Measurements from ENCODE around the gene NISCH. TPM values are rescaled to one million over a fixed set of nuclear protein-coding genes. Genes with fewer than 3 reads are reported as not detected.

Gene NISCH
- total RNA-seq, 1 experiment from 2014 or later: 48.6 TPM

DNA sequence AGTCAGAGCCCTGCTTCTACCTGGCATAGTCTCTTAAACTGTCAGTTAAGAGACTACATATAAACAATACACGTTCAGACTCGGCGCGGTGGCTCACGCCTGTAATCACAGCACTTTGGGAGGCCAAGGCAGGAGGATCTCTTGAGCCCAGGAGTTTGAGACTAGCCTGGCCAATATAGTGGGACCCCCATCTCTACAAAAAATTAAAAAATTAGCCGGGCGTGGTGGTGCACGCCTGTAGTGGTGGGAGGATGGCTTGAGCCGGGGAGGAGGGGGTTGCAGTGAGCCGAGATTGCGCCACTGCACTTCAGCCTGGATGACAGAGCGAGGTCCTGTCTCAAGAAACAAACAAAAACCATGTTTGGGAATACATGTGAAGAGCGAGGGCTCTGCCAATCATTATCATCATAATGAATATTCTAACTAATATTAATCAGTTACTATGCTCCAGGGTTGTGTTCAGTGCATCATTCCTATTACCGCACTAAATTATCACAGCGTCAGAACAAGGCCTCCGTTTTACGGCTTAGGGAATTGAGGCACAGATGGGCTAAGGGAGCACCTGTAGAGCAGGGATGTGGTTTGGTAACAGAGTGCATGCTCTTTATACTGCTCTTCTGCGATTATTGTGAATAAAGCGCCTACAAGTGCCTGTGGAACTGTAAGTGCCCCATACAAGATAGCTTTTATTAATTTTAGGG lies 80.2 kb downstream of the NISCH start:
- ChIA-PET CTCF (interaction anchor here (0.6 kb wide), 1 partner anchor 38 kb away, joined by 5 read pairs; no protein-coding TSS in a partner anchor), POLR2A (ENCODE audit: low non-redundant PET) (interaction anchor here (0.5 kb wide), 1 partner anchor 194 kb away, joined by 10 read pairs; no protein-coding TSS in a partner anchor)
- Histone ChIP-seq H3K36me3 (ENCODE audit: insufficient read depth, low read length, poor library complexity, severe bottlenecking) (no peaks in the 10 kb centered on the region), H3K9me3 (ENCODE audit: low read depth, low read length, poor library complexity, severe bottlenecking) (no peaks in the 10 kb centered on the region), H3K4me1 (ENCODE audit: insufficient read depth, low read length, poor library complexity, severe bottlenecking) (no peaks in the 10 kb centered on the region), H3K27me3 (replicated peaks; ENCODE audit: insufficient read depth, low read depth, low read length, poor library complexity) (no peaks in the 10 kb centered on the region), H3K27ac (ENCODE audit: low read depth, low read length, poor library complexity, severe bottlenecking) (no peak overlapping the region), H3K4me3 (ENCODE audit: low read depth, low read length, poor library complexity, severe bottlenecking) (no peak overlapping the region)
- TF ChIP-seq EZH2 (IDR thresholded peaks at IDR 0.05; ENCODE audit: borderline replicate concordance, low read depth, low read length, poor library complexity, severe bottlenecking): no peak
- TF ChIP-seq, protein P1, sequence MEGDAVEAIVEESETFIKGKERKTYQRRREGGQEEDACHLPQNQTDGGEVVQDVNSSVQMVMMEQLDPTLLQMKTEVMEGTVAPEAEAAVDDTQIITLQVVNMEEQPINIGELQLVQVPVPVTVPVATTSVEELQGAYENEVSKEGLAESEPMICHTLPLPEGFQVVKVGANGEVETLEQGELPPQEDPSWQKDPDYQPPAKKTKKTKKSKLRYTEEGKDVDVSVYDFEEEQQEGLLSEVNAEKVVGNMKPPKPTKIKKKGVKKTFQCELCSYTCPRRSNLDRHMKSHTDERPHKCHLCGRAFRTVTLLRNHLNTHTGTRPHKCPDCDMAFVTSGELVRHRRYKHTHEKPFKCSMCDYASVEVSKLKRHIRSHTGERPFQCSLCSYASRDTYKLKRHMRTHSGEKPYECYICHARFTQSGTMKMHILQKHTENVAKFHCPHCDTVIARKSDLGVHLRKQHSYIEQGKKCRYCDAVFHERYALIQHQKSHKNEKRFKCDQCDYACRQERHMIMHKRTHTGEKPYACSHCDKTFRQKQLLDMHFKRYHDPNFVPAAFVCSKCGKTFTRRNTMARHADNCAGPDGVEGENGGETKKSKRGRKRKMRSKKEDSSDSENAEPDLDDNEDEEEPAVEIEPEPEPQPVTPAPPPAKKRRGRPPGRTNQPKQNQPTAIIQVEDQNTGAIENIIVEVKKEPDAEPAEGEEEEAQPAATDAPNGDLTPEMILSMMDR (conservative IDR thresholded peaks at IDR 0.05; ENCODE audit: low read depth, low read length): no peak
- intact Hi-C loops (cut with micrococcal nuclease; ENCODE audit: unreplicated experiment): no loop called here
- no peak for DNase-seq (ENCODE audit: low spot score)
- BruUV-seq (replicated peaks): no TSS peak

DNA sequence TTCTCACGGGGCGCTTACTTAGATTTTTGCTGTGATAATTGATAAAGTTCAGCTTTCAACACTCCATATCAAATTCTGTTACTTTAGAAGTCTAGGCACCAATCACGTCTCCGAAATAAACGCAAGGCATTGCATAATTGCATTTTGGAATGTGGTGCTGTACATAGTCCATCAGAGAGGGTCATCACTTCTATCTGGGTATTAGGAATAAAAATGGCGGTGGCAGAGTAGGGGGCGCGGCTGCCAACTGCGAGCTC lies 80.6 kb downstream of the NISCH start:
- Histone ChIP-seq H3K4me3 (ENCODE audit: low read depth, low read length, poor library complexity, severe bottlenecking) (no peak overlapping the region), H3K27ac (ENCODE audit: low read depth, low read length, poor library complexity, severe bottlenecking) (no peak overlapping the region), H3K36me3 (ENCODE audit: insufficient read depth, low read length, poor library complexity, severe bottlenecking) (no peaks in the 10 kb centered on the region), H3K4me1 (ENCODE audit: insufficient read depth, low read length, poor library complexity, severe bottlenecking) (no peaks in the 10 kb centered on the region), H3K9me3 (ENCODE audit: low read depth, low read length, poor library complexity, severe bottlenecking) (no peaks in the 10 kb centered on the region), H3K27me3 (replicated peaks; ENCODE audit: insufficient read depth, low read depth, low read length, poor library complexity) (no peaks in the 10 kb centered on the region)
- intact Hi-C loops (cut with micrococcal nuclease; ENCODE audit: unreplicated experiment): no loop called here
- BruUV-seq (replicated peaks): no TSS peak
- TF ChIP-seq, protein P1 (conservative IDR thresholded peaks at IDR 0.05; ENCODE audit: low read depth, low read length): no peak
- TF ChIP-seq EZH2 (IDR thresholded peaks at IDR 0.05; ENCODE audit: borderline replicate concordance, low read depth, low read length, poor library complexity, severe bottlenecking): no peak
- DNase-seq (ENCODE audit: low spot score): no peak
- ChIA-PET POLR2A (ENCODE audit: low non-redundant PET) (interaction anchor here (0.5 kb wide), 1 partner anchor 194 kb away, joined by 10 read pairs; no protein-coding TSS in a partner anchor), CTCF (interaction anchor here (0.6 kb wide), 1 partner anchor 38 kb away, joined by 5 read pairs; no protein-coding TSS in a partner anchor)

DNA sequence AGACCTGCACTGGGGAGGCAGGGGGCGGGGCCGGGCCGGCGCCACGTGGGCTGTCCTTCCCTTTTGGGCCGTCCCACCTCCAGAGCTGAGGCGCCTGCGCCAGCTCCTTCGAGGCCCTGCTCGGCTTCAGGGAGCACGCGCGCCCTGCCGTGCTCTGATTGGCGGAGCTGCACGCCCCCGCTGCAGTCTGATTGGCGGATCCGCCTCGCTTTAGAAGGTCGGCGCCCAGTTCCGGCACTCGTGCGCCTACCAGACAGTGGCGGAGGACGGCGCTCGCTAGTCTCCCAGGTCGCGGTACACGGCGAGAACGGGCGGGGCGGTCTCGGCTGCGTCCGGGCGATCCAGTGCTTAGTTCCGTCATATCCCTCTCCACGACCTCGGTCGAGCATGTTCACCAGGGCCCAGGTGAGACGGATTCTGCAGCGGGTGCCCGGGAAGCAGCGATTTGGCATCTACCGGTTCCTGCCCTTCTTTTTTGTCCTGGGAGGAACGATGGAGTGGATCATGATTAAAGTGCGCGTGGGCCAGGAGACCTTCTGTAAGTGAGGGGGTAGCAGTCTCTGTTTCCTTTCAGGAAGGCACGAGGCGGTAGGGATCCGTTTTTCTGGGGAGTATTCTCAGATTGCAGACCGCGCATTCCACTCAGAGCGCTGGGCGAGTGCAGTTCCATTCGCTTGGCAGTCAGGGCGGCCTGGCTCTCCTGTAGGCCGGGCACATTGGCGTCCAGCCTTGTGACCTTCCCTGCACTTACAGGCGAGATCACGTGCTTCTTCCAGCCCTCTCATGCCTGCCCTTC lies 81.2 kb downstream of the NISCH start, which contains the start of gene UQCC5:
Gene UQCC5, plus strand, starts transcription at position 237 of the 796 bp plus-strand sequence. Its CDS starts 151 bp downstream, at position 388.
- Histone ChIP-seq H3K9me3 (ENCODE audit: low read depth, low read length, poor library complexity, severe bottlenecking) (no peaks in the 10 kb centered on the region), H3K4me3 (ENCODE audit: low read depth, low read length, poor library complexity, severe bottlenecking) (peak within 1 kb of the TSS; percentile 78), H3K27me3 (replicated peaks; ENCODE audit: insufficient read depth, low read depth, low read length, poor library complexity) (no peaks in the 10 kb centered on the region), H3K36me3 (ENCODE audit: insufficient read depth, low read length, poor library complexity, severe bottlenecking) (peaks cover 2% of the 10 kb centered on the region), H3K4me1 (ENCODE audit: insufficient read depth, low read length, poor library complexity, severe bottlenecking) (no peaks in the 10 kb centered on the region), H3K27ac (ENCODE audit: low read depth, low read length, poor library complexity, severe bottlenecking) (peak within 1 kb of the TSS; percentile 79)
- peak; percentile 96 for DNase-seq (ENCODE audit: low spot score)
- TF ChIP-seq, protein P1 (conservative IDR thresholded peaks at IDR 0.05; ENCODE audit: low read depth, low read length): no peak
- no peak for TF ChIP-seq EZH2 (IDR thresholded peaks at IDR 0.05; ENCODE audit: borderline replicate concordance, low read depth, low read length, poor library complexity, severe bottlenecking)
- POLR2A ChIA-PET (ENCODE audit: low non-redundant PET): interaction anchor here (0.5 kb wide), 1 partner anchor 195 kb away, joined by 10 read pairs; no protein-coding TSS in a partner anchor
- no TSS peak for BruUV-seq (replicated peaks)
- intact Hi-C loops (cut with micrococcal nuclease; ENCODE audit: unreplicated experiment): no loop called here
- CTCF ChIA-PET: interaction anchor here (0.6 kb wide), 1 partner anchor 39 kb away, joined by 5 read pairs; no protein-coding TSS in a partner anchor
